ENCODE data around the gene DPH3.

DPH3 gene

DNA sequence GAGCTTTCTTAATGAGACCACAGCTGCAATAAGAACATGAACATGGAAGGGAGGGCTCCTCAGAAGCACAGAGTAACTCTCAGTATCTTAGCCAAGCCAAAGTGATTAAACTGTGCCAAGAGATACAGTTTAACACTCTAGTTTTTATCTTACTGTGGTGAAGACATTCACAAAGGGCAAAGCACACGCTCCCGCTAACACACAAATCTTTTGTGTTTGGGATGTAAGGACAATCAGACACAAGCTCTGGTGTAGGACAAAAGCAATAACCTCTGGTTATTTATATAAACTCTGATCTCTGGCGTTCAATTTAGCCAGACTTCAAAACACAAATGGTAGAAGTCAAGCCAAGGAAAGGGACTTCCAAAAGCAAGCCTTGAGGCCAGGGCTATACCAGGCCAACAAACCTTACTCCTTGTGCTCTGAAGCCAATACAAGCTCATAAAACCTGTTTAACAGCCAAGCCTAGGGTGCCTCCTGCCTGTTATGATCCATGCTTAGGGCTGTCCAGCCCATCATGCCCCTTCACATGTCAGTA is 27.8 kb downstream of the DPH3 start:
- no peak for DNase-seq (ENCODE audit: low read depth in 2 of 3, low spot score in 2 of 3)

DNA sequence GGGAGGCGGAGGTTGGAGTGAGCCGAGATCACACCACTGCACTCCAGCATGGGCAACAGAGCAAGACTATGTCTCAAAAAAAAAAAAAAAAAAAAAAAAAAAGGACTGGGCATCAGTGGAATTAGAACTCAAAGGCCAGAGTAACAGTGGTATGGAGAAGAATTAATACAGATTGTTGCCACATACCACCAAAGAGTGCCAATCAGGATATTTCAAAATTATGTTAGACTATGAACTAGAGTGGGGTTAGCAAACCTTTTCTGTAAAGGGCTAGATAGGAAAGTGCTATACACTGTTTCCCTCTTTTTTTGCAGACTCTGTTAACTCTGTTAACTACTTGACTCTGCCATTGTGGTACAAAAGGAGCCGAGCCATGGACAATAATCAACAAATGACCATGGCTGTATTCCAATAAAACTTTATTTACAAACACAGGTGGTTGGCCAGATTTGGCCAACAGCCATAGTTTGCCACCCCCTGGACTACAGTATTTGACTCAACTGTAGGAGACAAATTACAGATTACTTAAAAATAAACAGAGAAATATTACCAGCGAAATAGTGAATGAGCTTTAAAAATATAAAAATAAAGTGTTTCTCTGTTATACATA is 28.6 kb downstream of the DPH3 start:
- DNase-seq (ENCODE audit: low read depth in 2 of 3, low spot score in 2 of 3): no peak

- DNase-seq (ENCODE audit: low read depth in 2 of 3, low spot score in 2 of 3): no peak
Observed at GRCh38 chr3:16234281-16234680, 30.5 kb downstream of the DPH3 start.

- DNase-seq (ENCODE audit: low read depth in 2 of 3, low spot score in 2 of 3): no peak
Observed at GRCh38 chr3:16233806-16234205, 30.9 kb downstream of the DPH3 start.

GRCh38 chr3:16231983-16232382 is 32.8 kb downstream of the DPH3 start:
- DNase-seq (ENCODE audit: low read depth in 2 of 3, low spot score in 2 of 3): no peak

GRCh38 chr3:16229681-16230080 is 35.1 kb downstream of the DPH3 start:
- DNase-seq (ENCODE audit: low read depth in 2 of 3, low spot score in 2 of 3): no peak

- DNase-seq (ENCODE audit: low read depth in 2 of 3, low spot score in 2 of 3): no peak
Observed at GRCh38 chr3:16227566-16227965, 37.2 kb downstream of the DPH3 start.

- no peak for DNase-seq (ENCODE audit: low read depth in 2 of 3, low spot score in 2 of 3)
Observed at GRCh38 chr3:16224325-16224724, 40.4 kb downstream of the DPH3 start.

- DNase-seq (ENCODE audit: low read depth in 2 of 3, low spot score in 2 of 3): no peak
Observed at GRCh38 chr3:16222547-16222946, 42.2 kb downstream of the DPH3 start.

- DNase-seq (ENCODE audit: low read depth in 2 of 3, low spot score in 2 of 3): no peak
Observed at GRCh38 chr3:16221990-16222389, 42.8 kb downstream of the DPH3 start.

DNA sequence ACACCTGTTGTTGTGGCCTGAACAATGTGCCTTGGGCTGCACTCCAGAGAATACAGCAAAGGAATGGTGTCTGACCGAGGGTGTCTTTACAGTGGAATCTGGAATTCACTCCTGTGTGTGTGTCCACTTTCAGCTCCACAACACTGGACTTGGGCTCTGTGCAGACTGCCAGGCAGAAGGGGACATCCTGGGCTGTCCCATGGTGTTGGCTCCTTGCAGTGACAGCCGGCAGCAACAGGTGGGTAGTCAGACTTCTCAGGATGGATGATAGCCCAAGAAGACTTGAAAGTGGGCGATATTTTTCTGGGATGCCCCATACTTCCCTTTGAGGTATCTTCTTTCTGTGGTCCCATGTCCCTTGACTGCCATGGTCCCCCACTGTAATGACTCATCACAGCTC is 45.0 kb downstream of the DPH3 start:
- DNase-seq (ENCODE audit: low read depth in 2 of 3, low spot score in 2 of 3): no peak

- DNase-seq (ENCODE audit: low read depth in 2 of 3, low spot score in 2 of 3): no peak
Observed at GRCh38 chr3:16216373-16216935, 48.3 kb downstream of the DPH3 start.

- DNase-seq (ENCODE audit: low read depth in 2 of 3, low spot score in 2 of 3): no peak
Observed at GRCh38 chr3:16214366-16214765, 50.4 kb downstream of the DPH3 start.

DNA sequence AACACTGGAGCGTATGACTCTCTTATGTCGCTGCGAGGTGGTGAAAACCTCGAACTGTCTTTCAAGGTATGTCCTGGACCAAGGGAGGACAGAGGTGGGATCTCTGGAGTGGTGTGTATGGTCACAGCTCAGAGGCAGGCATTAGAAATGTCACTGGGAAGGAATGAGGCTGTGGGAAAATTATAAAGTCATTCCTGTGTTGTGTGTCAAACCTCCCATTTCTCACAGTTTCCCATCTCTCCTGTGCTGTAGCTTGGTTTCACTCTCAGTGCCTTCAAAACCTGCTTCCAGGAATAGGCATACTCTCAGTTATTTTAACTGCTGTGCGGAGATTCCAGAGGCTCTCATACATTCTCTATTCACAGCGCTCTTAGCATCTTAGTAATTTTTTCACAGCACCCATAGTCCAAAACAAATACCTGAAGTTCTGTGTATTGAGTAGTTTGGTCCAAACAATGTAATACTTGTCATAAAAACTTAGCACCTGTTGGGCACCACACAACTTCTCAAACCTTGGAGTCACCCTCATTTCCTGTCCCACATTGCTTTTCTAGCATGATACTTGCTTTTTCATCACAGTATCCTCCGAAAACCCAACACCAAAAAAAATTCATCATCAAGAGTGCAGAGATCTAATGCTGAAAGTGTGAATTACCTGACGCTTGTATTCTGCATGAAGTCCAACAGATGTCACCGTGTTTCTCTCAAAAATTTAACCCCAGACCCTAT is 53.4 kb downstream of the DPH3 start:
- DNase-seq (ENCODE audit: low read depth in 2 of 3, low spot score in 2 of 3): no peak

All from activated CD8-positive, alpha-beta memory T cell treated with anti-CD3 and anti-CD28 coated beads for 48 hours (primary cell).